GM18861 (cell line): ENCODE measurements around the gene ABHD17A.

ENCODE experiments used
- ATAC-seq: cut with Tn5 transposase; IDR thresholded peaks from one replicate; pipeline ENCODE4 v1.9.1; 2021; ENCODE audit not compliant: unreplicated experiment

Gene ABHD17A

DNA sequence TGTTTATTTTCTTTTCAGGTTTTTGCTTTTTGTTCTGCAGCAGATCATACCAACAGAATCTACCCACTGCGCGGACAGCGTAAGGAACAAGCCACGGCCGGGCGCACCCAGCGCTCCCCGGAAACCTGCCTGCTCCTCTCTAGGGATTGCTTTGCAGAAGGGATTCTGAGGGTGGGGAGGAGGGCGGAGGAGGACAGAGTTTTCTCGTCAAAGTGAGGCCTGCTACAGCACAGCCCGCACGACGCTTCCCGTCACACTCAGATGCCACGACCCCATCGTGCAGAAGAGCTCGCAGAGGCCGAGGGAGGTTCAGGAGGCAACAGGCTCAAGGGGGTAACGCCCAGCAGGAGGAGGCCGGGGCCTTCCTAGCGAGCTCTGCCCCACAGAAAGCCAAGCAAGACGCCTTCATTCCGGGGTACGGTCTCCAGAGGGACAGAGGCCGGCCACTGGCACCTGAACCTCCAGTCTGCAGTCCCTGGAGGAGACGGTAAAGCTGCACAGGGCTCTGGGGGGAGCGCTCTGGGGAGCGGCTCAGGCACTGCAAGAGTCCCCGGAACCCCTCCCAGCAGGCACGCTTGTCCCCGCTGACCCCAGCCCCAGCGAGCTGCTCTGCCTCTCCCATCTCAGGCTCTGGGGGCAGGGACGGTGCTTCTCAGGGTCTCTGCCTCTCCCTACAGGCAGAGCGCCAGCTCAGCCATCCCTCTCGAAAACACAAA, 43.9 kb downstream of the ABHD17A start:
- ATAC-seq, result no peak

DNA sequence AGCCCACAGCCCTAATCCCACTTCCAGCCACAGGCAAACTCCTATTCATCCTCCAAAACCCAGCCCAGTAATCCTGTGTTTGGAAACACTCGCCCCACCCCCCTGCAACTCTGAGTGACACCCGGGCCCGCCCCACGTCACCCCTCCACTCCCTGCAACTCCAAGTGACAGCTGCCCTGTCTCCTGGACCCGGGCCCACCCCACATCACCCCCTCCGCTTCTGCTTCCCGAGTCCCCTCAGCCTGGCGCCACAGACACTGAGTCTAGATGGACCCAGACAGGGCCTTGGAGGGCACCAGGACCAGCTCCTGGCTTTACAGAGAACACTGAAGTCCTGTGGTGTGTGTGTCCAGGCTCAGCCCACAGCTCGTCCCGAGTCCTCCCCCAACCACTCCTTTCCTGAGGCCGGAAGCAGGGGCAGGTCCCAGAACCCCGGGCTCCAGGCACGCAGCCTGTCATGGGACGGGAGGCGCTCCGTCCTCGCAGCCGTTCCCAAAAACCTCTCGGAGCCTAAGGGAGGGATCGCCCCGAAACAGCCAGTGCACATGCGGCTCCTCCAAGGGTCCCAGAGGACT, 44.7 kb downstream of the ABHD17A start:
- no peak for ATAC-seq

DNA sequence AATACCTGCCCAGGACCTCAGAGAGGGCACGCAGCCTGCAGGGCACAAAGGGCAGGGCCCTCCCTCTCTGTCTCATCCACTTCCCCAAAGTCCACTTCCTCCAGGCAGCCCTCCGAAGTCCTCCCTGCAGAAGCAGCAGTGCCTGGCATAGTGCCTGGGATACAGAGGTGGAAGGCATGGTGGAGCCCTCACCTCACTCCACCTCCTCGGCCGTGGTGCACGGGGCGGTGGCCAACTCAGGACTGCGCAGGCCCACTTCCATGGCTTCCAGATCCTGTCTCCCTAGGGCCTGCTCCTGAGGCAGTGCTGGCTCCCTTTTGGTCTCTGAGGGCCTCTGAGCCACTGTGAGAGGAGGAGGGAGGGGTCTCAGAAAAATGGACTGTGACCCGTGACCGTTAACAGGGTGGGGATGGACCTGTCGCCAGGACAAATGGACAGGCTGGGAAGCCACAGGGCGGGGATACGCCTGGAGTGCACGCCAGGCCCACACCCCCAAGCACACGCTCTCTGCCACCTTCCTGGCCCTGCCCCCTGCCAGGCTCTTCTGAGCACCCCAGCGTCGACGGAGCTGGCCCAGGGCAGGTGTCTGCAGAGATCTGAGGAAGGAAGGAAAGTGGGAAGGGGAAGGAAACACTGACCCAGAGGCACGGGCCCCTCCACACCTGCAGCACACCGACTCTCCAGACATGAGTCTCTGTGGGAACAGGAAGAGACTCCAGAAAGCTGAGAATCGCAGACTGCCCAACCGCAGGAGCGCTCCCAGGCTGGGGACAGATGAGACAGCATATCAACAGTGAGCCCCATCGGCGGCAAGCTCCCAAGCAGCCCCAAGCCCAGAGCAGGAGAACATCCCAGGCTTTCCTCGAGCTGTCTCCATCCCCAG, 45.4 kb downstream of the ABHD17A start:
- no peak for ATAC-seq

DNA sequence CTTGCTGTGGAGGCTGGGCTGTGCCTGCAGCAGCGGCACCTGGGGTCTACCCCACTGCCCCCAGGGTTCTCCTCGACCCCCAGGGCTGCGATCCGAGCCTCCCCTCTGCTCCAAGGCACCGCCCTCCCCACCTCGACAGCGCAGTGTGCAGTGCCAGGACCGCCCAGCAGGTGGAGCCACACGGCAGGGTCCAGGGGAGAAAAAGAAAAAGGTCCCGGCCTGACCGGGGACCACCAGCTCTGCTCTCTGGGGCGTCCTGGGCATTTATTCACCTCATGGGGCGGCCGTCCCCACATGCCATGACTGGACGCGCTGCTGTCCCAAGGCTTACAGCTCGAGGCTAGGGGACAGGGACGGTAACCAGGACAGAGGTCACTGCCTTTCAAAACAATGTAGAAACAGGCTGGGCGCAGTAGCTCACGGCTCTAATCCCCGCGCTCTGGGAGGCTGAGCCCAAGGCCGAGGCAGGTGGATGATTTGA, 47.6 kb downstream of the ABHD17A start:
- no peak for ATAC-seq

DNA sequence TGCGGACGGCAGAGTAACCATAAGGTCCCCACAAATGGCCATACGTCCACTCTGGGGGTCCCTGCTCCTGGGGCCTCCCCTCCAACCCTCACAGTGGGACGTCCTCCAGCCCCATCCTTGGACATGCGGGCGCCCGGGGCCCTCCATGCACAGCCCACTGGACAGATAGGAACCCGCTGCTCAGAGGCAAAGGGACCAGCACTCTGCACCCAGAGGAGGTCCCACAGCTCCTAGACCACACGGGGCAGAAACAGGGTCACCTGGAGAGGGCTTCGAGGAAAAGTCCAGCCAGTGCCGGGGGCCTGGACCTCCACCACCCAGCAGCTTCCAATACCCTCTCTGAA, 48.1 kb downstream of the ABHD17A start:
- no peak for ATAC-seq

DNA sequence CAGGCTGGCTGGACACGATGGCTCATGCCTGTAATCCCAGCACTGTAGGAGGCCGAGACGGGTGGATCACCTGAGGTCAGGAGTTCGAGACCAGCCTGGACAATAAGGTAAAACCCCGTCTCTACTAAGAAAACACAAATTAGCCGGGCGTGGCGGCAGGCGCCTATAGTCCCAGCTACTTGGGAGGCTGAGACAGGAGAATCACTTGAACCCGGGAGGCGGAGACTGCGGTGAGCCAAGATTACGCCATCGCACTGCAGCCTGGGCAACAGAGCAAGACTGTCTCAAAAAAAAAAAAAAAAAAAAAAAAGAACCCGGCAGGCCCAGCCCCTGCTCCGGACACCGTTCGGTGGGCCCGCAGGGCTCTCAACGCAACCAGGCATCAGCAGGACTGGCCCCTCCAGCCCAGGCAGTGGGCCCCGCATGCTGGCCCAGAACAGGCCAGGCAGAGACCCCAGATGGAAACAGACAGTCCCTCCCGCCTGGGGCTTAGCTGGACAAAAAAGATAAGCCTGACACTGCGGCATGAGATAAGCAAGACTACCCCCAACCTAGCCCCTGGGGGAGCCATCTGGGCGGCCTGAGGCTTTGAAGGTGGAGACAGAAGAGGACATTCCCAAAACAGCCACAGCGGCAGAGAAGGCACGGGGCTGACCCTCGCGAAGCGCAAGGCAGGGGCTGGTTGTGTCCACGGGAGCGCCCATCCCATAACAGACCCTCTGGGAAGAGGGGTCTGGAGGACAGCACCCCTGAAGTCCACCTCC, 48.7 kb downstream of the ABHD17A start:
- no peak for ATAC-seq

DNA sequence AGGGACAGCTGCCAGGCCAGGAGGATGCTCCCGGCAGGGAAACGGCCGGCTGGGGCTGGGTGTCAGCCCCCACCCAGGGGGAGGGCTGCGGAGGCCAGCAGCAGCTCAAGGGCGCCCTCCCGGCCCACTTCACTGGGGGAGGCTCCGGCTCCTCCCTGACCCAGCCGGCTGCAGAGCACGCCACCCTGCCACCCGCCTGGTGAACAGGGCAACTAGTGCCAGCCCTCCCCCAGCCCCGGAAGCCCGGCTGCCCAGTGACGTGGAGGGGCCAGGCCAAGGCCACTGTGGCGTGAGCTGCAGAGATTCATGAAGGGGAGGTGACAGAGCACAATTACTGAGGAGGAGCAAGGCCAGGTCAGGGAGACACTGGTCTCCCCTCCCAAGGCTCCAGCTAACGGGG, 51.8 kb downstream of the ABHD17A start:
- no peak for ATAC-seq

DNA sequence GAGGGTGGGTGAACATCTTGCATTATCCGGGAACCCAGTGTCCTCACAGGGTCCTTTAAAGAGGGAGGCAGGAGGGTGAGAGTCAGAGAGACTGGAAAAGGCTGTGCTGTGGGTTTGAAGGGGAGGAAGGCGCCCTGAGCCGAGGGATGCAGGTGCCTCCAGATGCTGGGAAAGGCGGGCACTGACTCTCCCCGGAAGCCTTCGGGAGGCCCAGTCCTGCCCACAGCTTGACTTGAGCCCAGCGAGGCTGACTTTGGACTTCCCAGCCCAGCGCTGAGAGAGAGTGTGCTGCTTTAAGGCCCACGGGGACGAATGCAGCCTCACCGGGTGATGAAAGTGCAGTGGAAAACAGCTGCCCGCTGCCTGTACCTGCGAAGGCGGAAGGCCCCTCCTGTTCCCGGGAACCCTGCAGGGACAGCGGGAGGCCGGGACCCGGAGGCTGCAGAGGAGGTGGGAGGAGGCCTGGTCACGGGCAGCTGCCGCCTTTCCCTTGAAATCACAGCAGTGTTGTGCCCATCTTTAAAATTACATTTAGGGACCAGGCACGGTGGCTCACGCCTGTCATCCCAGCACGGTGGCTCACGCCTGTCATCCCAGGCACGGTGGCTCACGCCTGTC, 53.1 kb downstream of the ABHD17A start:
- ATAC-seq, result no peak

DNA sequence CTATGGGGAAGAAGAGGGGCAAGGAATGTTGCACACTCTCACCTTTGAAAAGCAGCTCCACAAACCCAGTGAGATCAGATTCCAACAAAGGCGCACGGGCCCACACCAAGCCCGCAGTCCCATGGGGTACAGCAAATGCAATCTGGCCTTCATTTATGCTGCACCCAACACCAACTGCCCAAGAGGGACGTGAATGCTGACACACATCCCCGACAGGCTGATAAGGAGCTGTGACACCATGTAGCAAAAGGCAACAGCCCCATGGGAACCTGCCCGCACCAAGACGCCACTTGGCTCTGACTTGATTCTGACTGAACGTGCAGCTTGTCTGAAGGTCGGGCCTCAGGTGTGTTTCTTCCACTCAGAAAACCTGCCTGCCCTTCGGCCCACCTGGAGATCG, 54.3 kb downstream of the ABHD17A start:
- no peak for ATAC-seq

DNA sequence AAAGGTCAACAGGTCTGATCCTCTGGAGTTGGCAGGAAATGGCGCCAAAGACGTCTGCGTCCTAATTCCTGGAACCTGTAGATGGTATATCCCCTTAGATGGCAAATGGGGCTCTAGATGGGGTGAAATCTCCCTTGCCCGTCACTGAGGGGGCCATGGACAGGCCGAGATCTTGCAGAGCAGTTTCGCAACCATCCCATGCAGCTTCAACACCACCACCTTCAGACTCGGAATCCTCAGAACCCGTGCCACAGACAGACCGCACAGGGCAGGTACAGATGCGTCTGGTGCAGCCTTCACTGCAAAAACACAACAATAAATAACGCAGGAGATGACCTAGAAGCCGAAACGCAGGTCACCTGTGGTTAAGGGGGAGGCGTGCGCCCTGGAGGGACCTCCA, 54.7 kb downstream of the ABHD17A start:
- no peak for ATAC-seq

DNA sequence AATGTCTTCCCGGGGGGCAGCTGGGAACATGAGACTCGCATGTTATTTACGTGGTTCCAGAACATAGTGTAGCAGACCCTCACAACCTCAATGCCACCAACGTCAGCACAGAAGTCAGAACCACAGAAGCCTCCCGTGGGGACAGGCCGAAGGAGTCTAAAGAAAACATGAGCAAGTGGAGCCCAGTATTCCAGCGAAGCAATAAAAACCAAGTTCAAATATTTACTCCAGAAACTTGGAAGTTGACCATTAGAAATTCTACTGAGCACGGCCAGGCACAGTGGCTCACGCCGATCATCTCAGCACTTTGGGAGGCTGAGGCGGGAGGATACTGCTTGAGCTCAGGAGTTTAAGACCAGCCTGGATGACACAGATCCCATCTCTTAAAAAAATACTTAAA, 55.3 kb downstream of the ABHD17A start:
- no peak for ATAC-seq

DNA sequence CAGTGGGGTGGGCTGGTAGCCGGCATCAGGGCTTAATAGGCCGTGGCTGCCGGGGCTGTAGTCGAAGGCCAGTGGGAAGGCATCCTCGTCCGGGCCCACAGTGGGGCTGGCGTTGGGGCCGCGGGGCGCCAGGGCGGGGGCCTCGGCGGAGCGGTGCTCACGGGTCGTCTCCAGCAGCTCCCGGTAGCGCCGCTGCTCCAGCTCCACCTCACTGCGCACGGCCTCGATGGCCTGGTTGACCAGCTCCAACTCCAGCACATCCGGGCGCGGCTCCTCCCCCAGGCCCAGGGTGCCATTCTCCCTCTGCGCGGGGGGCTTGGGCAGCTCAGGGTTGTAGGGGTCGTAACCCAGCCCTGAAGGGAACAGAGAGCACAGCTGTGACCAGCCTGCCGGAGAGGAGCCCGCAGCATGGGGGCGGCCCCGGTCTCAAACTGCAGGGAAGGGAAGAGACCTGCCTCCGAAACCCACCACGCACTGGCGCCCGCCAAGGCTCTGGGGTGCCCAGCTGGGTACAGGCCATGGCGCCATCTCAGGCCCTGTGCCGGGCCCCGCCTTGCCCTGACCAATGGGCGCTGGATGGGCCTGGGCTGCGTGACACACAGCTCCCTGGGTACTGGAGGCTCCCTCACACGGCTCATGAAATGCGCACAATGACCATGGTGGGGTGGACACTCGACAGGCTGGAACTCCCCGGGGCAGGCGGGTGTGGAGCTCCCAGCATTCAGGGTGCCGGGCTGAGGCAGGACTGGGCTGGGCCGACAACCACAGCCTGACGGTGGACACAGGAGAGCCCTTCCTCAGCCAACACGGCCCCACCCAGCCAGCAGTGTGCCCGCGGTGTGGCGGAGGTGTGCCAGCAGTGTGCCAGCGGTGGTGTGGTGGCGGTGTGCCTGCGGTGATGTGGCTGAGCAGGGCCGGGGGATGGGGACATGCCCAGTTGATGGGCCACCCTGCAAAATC, 56.7 kb downstream of the ABHD17A start:
- no peak for ATAC-seq

DNA sequence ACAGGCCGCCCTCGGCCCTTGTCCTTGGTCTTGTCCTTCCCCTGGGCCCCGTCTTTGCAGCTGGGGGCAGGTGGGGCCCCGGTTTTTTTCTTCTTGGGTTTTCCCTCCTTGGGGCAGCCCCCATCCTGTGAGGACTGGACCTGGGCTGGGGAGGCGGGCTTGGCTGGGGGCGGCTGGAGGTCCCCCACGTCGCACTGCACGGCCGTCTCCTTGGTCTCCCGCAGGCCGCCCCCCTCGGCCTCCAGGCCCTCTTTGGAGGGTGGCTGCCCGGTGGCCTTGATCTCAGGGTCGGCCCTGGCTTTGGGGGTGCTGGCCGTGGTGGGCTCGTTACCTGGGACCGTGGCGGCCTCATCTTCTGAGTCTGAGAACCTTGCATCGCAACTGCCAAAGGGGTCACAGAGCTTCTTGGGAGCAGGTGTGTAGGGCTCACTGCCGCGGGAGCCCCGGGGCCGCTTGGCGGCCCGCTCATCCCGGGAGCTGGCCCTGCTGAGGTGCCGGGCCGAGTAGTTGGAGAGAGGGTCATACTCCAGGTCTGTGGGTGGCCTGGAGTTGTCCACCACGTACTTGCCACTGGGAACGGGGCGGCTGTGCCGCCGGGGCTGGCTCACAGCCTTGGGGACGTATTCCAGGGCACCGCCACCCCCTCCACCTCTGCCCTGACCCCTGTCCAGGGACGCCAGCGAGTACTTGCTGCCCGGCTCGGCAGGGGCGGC, 57.6 kb downstream of the ABHD17A start:
- ATAC-seq, result no peak
